GM12873 (cell line): ENCODE results near the gene CPT1A.

Experiments
- CTCF ChIP-seq: IDR thresholded peaks from 2 replicates; pipeline ENCODE4 v1.5.1; 2012; ENCODE audit warnings: low read depth, mild to moderate bottlenecking, moderate library complexity, low read length, control low read depth; ENCODE audit not compliant: insufficient read depth; ENCODE audit errors: missing control alignments

The CPT1A gene

GRCh38 chr11:68715456-68716122, 126.1 kb downstream of the CPT1A start:
- no peak for TF ChIP-seq CTCF

DNA sequence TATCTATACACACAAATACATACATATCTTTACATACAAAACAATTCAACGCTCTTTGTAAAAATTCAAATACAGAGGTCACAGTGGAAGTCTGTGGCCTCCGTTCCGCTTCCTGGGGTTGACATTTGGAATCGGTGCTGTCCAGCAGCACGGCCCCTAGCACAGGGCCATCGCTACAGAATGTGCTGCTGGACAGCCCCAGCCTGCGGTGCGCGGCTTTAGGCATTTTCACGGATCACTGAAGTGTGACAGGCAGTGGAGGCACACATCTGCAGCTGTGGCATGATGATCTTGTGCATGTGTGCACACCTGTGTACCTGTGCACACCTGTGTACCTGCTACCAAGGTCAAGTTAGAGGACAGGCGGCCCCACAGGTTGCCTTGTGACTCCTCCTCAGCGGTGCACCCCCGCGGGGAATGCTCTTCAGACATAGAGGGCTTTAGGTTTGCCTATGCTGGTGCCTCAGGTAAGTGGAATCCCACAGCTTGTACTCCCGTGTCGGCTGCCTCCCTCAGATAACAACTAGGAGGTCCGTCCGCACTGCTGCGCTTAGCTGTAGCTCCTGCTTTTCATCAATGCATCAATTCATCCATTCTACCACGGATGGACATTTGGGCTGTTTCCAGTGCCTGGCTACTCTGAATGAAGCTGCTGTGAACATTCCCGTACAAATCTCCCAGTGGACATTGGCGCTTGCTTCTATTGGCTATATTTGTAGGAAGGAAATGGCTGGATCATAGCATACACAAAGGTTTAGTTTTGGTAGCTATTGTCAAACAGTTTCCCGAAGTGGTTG, 127.5 kb downstream of the CPT1A start:
- TF ChIP-seq CTCF: no peak

- no peak for TF ChIP-seq CTCF
Measured at GRCh38 chr11:68711114-68711513, 130.6 kb downstream of the CPT1A start.

- TF ChIP-seq CTCF: no peak
Measured at GRCh38 chr11:68710409-68710808, 131.3 kb downstream of the CPT1A start.

DNA sequence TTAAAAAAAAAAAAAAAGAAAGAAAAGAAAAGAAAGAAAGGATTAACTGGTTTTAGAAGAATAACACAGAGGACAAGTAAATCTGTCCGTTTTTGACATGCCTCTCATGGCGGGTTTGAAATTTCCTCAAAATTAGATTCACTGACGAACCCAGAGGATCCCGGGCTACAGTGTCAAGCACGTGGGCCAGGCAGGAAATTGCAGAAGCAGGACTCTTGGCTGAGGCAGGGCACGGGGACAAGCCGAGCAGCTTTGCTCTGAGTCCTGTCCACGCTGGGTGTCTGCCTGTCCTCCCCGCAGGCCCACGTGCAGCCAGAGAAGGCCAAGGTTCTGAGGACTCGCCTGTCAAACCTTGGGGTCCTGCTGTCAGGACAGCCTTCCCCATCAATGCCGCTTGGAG, 132.7 kb downstream of the CPT1A start:
- TF ChIP-seq CTCF: no peak

- no peak for TF ChIP-seq CTCF
Measured at GRCh38 chr11:68707527-68707926, 134.2 kb downstream of the CPT1A start.

DNA sequence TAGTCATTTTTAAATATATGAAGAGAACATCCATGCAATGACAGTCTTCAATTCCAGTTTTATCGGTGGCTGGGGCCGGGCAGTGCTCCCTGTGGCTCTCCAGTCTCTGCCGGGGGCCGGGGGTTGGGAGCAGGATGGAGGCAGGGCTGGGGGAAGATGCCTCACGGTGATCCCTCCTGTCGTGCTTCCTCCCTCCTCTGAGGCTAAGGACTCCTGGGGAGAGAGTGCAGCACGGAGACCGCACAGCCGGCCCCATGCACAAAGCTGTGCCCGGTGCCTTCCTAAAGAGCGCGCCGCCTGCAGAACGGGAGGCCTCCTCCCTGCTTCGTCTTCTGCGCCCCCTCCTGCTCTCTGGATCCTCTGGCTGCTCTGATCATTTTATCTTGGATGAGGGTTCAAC, 136.8 kb downstream of the CPT1A start:
- no peak for TF ChIP-seq CTCF
